ENCODE results near the gene MOSMO.
"Not testable (repeated sequence)": the region's sequence is repeated elsewhere in the genome, so short reads cannot be mapped to it uniquely, and the experiment has no call there.

MOSMO gene

DNA sequence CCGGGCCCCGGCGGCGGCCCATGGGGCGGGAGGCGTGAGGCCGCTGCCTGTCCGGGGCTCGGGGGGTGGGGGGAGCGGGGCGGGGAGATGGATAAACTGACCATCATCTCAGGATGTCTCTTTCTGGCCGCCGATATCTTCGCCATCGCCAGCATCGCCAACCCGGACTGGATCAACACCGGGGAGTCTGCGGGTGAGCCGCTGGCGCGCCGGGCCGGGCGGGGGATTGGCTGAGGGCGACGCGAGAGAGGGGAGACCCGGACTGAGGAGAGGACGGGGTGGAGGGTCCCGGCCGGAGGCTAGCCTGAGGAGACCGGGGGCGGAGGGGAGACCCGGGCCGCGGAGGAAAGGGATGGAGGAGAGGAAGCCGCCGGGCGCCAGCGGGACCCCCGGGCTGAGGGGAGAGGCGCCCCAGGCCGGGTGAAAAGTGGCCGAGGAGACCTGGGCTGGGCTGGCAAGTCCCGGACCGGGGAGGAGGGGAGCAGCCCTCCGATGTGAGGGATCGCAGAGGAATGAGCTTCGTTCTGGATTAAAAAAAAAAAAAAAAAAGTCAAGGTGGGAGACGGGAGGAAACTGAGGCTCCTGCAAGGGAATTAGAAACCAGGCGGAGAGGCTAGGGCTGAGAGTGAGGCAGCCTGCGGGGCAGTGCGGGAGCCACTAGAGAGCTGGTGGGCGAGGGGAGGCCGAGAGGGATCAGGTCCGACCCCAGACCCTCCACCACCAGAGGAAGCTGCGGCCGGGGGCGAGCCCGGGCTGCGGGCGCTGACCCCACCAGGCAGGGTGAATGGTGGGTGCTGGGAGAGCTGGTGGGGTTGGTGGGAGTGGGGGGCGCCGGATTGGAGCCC, 526 bp downstream of the MOSMO start:
- DNase-seq (ENCODE audit: low spot score in 2 of 2), result peak in 1 of 2 experiments; percentile 47

DNA sequence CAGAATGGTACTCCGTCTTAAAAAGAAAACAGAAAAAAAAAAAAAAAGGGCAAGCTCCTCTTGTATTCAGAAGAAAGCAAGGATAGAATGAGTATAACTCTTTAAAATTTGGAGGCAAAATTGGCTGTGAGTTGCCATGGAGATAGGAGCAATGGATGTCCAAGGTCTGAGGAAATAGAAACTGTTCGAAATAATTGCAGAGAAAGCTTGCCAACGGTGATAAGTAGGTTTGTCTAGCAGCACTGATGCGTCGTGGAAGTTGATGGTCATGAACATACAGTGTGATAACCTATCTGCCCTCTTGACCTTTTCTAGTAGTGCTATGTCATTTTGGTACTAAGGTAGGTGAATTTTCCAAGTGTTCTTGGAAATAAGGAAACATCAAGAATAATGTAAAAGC, 3.0 kb downstream of the MOSMO start:
- Histone ChIP-seq H3K9me3 (no peaks in the 10 kb centered on the region), H3K4me1 (peaks cover 6% of the 10 kb centered on the region; the same call in 1 of the 2 replicates), H3K27me3 (ENCODE audit: low read depth) (no peaks in the 10 kb centered on the region), H3K36me3 (replicated peaks) (no peaks in the 10 kb centered on the region), H3K4me3 (no peak overlapping the region)
- in situ Hi-C loops (cut with MboI; ENCODE audit: low sequenced_read_pairs), result no loop called here
- DNase-seq (ENCODE audit: low spot score in 2 of 2), result no peak

More for the DNA sequence above, 526 bp downstream of the MOSMO start:
- in situ Hi-C loops (cut with MboI; ENCODE audit: low sequenced_read_pairs), result loop anchor here (10.0 kb wide), 1 partner anchor 56 kb away; no protein-coding TSS in a partner anchor
- Histone ChIP-seq H3K9me3 (no peaks in the 10 kb centered on the region), H3K4me1 (peaks cover 6% of the 10 kb centered on the region; the same call in 1 of the 2 replicates), H3K4me3 (peak overlapping the region; percentile 84), H3K36me3 (replicated peaks) (no peaks in the 10 kb centered on the region), H3K27me3 (ENCODE audit: low read depth) (no peaks in the 10 kb centered on the region)

DNA sequence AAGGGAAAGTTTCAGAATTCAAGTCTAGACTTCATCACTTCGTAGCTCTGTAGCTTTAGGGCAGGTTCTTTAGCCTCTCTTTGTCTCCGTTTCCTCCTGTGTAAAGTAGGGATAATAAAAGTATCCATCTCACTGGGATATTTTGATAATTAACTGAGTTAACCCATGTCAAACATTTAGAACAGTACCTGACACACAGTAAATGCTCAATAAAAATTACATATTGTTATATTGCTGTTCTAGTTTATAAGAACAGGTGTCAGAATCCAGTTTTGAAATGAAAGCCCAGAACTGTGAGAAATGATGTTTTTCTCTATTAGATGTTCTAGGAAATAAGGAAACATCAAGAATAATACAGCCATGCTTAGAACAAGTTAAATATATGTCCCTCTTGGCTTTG, 4.3 kb downstream of the MOSMO start:
- no peak for DNase-seq (ENCODE audit: low spot score in 2 of 2)
- Histone ChIP-seq H3K27me3 (ENCODE audit: low read depth) (no peaks in the 10 kb centered on the region), H3K4me3 (no peak overlapping the region), H3K9me3 (no peaks in the 10 kb centered on the region), H3K4me1 (peaks cover under 1% of the 10 kb centered on the region; the same call in 1 of the 2 replicates), H3K36me3 (replicated peaks) (no peaks in the 10 kb centered on the region)
- in situ Hi-C loops (cut with MboI; ENCODE audit: low sequenced_read_pairs), result no loop called here

DNA sequence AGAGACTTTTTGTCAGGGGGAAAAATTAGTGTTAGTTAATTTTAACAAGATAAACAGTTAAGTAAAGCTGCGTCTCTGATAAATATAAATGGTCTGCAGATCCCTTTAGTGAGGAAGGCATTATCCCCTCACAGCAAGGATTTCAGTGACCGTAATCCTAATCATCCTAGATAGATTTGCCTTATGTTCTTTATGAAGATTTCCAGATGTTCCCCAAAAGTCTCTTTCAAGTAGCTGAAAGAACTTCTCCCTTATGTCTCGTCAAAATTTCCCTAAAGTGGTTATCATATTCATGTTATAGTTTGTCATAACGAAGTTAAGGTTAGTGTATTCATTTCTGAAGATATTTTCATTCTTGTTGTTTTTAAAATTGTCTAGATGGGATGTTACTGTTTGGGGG, 5.6 kb downstream of the MOSMO start:
- Histone ChIP-seq H3K4me3 (no peak overlapping the region), H3K4me1 (peaks cover under 1% of the 10 kb centered on the region), H3K9me3 (no peaks in the 10 kb centered on the region), H3K36me3 (replicated peaks) (no peaks in the 10 kb centered on the region), H3K27me3 (ENCODE audit: low read depth) (no peaks in the 10 kb centered on the region)
- no peak for DNase-seq (ENCODE audit: low spot score in 2 of 2)
- in situ Hi-C loops (cut with MboI; ENCODE audit: low sequenced_read_pairs), result no loop called here

DNA sequence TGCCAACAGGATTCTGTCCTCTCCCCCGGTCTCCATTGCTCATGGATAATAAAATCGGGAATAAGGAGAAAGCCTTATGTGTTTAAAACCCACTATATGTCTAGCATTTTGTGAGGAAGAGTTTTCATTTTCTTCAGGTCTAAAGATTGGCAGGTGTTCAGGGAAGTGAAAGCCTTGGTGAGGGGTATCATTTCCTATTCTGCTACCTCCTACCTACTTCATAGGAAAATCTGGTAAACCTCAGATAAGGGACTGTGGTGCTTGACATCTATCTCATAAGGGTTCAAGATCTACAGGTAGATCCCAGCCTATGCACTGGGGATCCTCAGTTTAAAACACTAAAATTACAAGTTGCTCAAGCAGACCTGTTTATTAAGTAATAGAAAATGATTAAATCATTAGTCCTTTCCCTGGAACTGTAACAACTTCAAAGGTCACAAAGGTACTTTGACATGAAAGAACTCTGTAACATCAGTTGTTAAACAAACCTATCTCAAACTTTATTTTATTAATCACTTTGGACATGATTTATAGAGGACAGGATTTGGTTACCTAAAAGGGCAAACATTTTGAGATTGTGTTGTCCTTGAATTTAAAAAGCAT, 6.5 kb downstream of the MOSMO start:
- no peak for DNase-seq (ENCODE audit: low spot score in 2 of 2)
- H3K4me3 ChIP-seq, result no peak overlapping the region
- in situ Hi-C loops (cut with MboI; ENCODE audit: low sequenced_read_pairs), result no loop called here
- H3K4me1 ChIP-seq, result peaks cover 10% of the 10 kb centered on the region
- H3K9me3 ChIP-seq, result no peaks in the 10 kb centered on the region
- H3K27me3 ChIP-seq (ENCODE audit: low read depth), result no peaks in the 10 kb centered on the region
- no peaks in the 10 kb centered on the region for H3K36me3 ChIP-seq (replicated peaks)

DNA sequence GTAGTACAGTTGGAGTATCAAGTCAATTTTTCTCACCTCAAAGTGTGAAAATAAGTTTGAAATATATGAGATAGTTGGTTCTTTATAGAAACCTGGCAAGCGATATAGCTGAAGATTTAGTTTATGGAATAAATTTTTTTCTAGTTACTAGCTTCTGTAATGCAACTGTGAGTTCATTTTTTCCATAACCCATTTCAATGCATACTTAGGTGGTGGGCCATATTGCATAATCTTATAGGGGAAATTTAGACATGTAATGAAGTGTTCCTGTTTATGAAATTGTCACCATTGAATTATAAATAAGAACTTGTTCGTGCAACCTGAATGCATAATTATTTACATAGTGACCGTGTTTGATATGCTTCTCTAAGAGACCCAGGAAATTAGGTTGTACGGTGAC, 9.0 kb downstream of the MOSMO start:
- Histone ChIP-seq H3K4me3 (no peak overlapping the region), H3K9me3 (no peaks in the 10 kb centered on the region), H3K27me3 (ENCODE audit: low read depth) (no peaks in the 10 kb centered on the region), H3K36me3 (replicated peaks) (no peaks in the 10 kb centered on the region), H3K4me1 (peaks cover 10% of the 10 kb centered on the region)
- in situ Hi-C loops (cut with MboI; ENCODE audit: low sequenced_read_pairs), result no loop called here
- DNase-seq (ENCODE audit: low spot score in 2 of 2), result no peak

DNA sequence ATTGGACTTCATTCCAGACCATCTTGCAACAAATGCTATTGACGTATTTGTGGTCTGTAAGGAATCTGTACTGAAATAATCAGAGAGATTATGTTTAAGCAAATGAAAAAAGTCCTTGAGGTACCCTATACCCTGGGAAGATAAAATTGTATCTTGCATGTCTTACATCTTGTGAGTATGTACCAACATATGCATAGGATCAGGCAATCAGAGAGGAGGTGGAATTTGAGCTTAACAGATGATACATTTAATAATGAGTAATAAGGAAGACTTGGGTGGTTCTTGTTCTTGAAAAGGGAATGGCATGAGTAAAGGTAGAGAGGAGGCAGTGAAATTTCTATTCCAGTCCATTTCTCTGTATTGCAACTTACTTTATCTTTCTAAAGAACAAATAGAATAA, 10.6 kb downstream of the MOSMO start:
- DNase-seq (ENCODE audit: low spot score in 2 of 2), result no peak
- Histone ChIP-seq H3K4me3 (no peak overlapping the region), H3K27me3 (ENCODE audit: low read depth) (no peaks in the 10 kb centered on the region), H3K9me3 (no peaks in the 10 kb centered on the region), H3K36me3 (replicated peaks) (no peaks in the 10 kb centered on the region), H3K4me1 (peaks cover 10% of the 10 kb centered on the region)
- in situ Hi-C loops (cut with MboI; ENCODE audit: low sequenced_read_pairs), result no loop called here

DNA sequence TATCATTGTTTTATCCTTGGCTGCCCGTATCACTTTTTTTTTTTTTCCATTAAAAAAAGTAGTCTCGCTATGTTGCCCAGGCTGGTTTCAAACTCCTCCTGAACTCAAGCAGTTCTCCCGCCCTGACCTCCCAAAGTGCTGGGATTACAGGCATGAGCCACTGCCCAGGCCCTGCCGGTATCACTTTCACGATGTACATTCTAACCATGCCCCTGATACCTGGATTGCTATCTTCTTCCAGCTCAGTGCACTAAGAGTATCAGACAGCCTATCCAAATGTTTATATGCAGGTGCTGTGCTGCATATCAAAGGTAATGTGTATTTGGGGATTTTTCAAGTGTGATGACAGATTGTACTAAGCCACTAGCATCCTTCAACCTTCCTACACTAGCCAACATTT, 14.2 kb downstream of the MOSMO start:
- DNase-seq (ENCODE audit: low spot score in 2 of 2), result no peak
- Histone ChIP-seq H3K36me3 (replicated peaks) (no peaks in the 10 kb centered on the region), H3K4me3 (no peak overlapping the region), H3K4me1 (peaks cover 14% of the 10 kb centered on the region), H3K27me3 (ENCODE audit: low read depth) (no peaks in the 10 kb centered on the region), H3K9me3 (no peaks in the 10 kb centered on the region)
- in situ Hi-C loops (cut with MboI; ENCODE audit: low sequenced_read_pairs), result no loop called here

DNA sequence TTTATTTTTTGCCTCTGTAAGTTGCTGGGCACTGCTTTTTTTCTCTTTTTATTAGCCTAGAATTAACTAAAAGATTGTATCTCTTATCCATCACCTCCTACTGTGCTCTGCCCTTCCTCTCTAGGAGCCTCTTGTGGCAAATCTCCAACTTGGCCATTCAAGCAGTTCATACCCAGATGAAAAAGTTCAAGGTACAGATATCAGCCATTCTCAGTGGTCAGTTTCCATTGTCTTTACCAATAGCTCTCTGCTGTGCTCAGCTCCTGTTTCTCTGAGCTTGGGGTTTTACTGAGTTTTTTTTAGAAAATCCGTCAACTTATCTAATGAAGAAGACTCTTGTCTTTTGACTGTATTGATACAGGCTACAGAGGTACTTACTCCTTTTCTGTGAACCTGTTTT, 15.6 kb downstream of the MOSMO start:
- in situ Hi-C loops (cut with MboI; ENCODE audit: low sequenced_read_pairs), result no loop called here
- peaks cover 13% of the 10 kb centered on the region for H3K4me1 ChIP-seq

DNA sequence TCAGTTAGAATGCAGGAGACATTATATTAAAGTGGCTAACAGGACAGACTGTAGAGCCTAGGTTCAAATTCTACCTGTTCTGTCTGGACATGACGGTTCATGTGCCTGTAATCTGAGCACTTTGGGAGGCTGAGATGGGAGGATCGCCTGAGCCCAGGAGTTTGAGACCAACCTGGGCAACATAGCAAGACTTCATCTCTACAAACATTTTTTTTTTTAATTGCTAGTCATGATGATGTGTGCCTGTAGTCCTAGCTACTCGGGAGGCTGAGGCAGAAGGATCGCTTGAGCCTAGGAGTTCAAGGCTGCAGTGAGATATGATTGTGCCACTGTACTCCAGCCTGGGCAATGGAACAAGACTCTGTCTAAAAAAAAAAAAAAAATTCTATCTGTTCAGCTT, 16.9 kb downstream of the MOSMO start:
- H3K9me3 ChIP-seq; H3K36me3 ChIP-seq (replicated peaks); DNase-seq (ENCODE audit: low spot score in 2 of 2); in situ Hi-C loops (cut with MboI; ENCODE audit: low sequenced_read_pairs); H3K4me1 ChIP-seq; H3K27me3 ChIP-seq (ENCODE audit: low read depth); H3K4me3 ChIP-seq: not testable (repeated sequence)

More for the DNA sequence above, 15.6 kb downstream of the MOSMO start:
- Histone ChIP-seq H3K36me3 (replicated peaks) (no peaks in the 10 kb centered on the region), H3K27me3 (ENCODE audit: low read depth) (no peaks in the 10 kb centered on the region), H3K9me3 (no peaks in the 10 kb centered on the region), H3K4me3 (no peak overlapping the region)
- DNase-seq (ENCODE audit: low spot score in 2 of 2), result no peak

DNA sequence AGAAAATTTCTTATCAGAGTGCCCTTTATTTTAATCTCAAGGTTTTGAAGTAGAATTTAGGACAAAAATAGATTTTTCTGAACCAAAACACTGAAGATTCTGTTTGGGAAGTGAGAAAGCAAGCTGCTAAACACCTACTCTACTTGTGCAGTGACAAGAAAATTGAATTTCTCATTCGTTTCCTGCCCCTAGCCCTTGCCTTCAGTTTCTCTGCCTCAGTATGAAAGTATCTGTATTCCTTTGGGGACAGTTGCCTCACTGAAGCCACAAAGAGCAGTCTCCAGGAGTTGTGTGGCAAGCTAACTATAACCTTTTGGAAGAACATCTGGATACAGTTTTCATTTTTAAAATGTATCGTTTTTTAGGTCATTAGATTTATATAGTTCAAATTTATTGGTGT, 19.7 kb downstream of the MOSMO start:
- H3K36me3 ChIP-seq (replicated peaks), result no peaks in the 10 kb centered on the region
- no peak for DNase-seq (ENCODE audit: low spot score in 2 of 2)
- no peaks in the 10 kb centered on the region for H3K27me3 ChIP-seq (ENCODE audit: low read depth)
- peaks cover 4% of the 10 kb centered on the region for H3K4me1 ChIP-seq
- no peak overlapping the region for H3K4me3 ChIP-seq
- no peaks in the 10 kb centered on the region for H3K9me3 ChIP-seq
- in situ Hi-C loops (cut with MboI; ENCODE audit: low sequenced_read_pairs), result no loop called here

DNA sequence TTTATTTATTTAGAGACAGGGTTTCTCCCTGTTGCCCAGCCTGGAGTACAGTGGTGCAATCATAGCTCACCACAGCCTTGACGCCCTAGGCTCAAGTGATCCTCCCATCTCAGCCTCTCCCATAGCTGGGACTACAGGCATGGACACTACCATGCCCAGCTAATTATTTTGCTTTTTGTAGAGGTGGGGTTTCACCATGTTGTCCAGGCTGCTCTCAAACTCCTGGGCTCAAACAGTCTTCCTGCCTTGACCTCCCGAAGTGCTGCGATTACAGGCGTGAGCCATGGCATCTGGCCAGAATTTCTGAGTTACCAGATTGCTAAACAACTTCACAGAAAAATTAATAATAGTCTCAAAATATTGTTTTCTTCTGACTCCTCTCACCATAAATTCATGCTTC, 21.7 kb downstream of the MOSMO start:
- Histone ChIP-seq H3K9me3 (no peaks in the 10 kb centered on the region), H3K4me3 (no peak overlapping the region), H3K27me3 (ENCODE audit: low read depth) (no peaks in the 10 kb centered on the region), H3K36me3 (replicated peaks) (no peaks in the 10 kb centered on the region), H3K4me1 (peaks cover 4% of the 10 kb centered on the region)
- in situ Hi-C loops (cut with MboI; ENCODE audit: low sequenced_read_pairs), result no loop called here
- DNase-seq (ENCODE audit: low spot score in 2 of 2), result no peak

DNA sequence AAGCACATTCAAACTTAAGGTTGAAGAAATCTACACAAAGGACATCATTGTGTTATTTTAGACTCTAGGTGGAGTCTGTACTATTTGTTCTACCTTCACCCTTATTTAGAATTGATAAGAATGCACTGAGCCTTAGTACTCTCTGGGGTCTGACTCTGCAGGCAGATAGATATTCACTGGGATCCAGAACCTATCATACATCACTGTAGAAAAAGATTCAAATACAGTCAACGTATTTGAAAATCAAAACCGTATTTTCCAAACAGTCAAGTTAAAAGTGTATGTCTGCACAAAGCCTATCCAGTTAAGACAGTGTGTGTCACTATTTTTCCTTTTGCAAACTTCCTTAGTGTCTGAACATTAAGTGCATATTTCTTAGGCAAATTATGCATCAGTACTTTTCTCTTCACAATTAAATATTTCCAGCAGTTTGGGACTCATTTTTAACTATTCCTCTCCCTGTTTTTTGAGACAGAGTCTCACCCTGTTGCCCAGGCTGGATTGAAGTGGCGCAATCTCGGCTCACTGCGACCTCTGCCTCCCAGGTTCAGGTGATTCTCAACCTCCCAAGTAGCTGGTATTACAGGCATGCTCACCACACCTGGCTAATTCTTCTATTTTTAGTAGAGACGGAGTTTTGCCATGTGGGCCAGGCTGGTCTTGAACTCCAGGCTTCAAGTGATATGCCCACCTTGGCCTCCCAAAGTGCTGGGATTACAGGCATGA, 22.3 kb downstream of the MOSMO start:
- no peak for DNase-seq (ENCODE audit: low spot score in 2 of 2)
- Histone ChIP-seq H3K27me3 (ENCODE audit: low read depth) (no peaks in the 10 kb centered on the region), H3K4me3 (no peak overlapping the region), H3K4me1 (peaks cover 4% of the 10 kb centered on the region), H3K9me3 (no peaks in the 10 kb centered on the region), H3K36me3 (replicated peaks) (no peaks in the 10 kb centered on the region)
- in situ Hi-C loops (cut with MboI; ENCODE audit: low sequenced_read_pairs), result no loop called here

All from HAP-1 (cell line).